Peyer's patch (tissue), 4 donors: ENCODE results near the gene TCP10L.

Experiments used
- CTCF ChIP-seq, 6 experiments: fragments of 450-650 bp in 4 of 6; fragments of 200-600 bp in 2 of 6; sonication (generic) in 1 of 6; IDR thresholded peaks; one replicate each; pipeline ENCODE4 v1.5.1; 2017 to 2019; ENCODE audit warnings: antibody characterized with exemption in 6 of 6, mild to moderate bottlenecking in 3 of 6, moderate library complexity in 1 of 6
- POLR2A ChIP-seq, 2 donors: fragments of 450-650 bp; IDR thresholded peaks; one replicate each; pipeline ENCODE4 v1.5.1; 2017; ENCODE audit warnings: antibody characterized with exemption in 2 of 2, mild to moderate bottlenecking in 2 of 2, moderate library complexity in 2 of 2

- TF ChIP-seq CTCF (IDR thresholded peaks at IDR 0.05) (no peak), POLR2A (IDR thresholded peaks at IDR 0.05) (no peak)
Measured at GRCh38 chr21:32581732-32582131, 3.6 kb downstream of the TCP10L start.
